HepG2 (cell line): Measurements from ENCODE around the gene SLC2A5.

ENCODE experiments used
- HNF4G ChIP-seq, 2 experiments: sonication (generic) in 1 of 2; formaldehyde crosslinking in 1 of 2; IDR thresholded peaks; 2 replicates each; pipeline versions ENCODE4 v1.4.0 to v1.6.1; 2011 to 2020; ENCODE audit warnings: borderline replicate concordance in 2 of 2, low read depth in 2 of 2, mild to moderate bottlenecking in 2 of 2, low read length in 1 of 2, missing genetic modification reagents in 1 of 2, moderate library complexity in 1 of 2
- MAFG ChIP-seq: sonication (generic); formaldehyde crosslinking; IDR thresholded peaks from 2 replicates; pipeline ENCODE4 v1.5.1; 2020; ENCODE audit warnings: mild to moderate bottlenecking, missing genetic modification reagents
- POLR2A ChIP-seq, 2 experiments: IDR thresholded peaks; 2 replicates each; pipeline ENCODE4 v1.6.1; 2011; ENCODE audit warnings: low read depth in 2 of 2, low read length in 2 of 2, mild to moderate bottlenecking in 1 of 2, moderate library complexity in 1 of 2; ENCODE audit not compliant: insufficient read depth in 1 of 2
- SP2 ChIP-seq: sonication (generic); formaldehyde crosslinking; IDR thresholded peaks from 2 replicates; pipeline ENCODE4 v1.5.1; 2020; ENCODE audit warnings: mild to moderate bottlenecking, missing genetic modification reagents
- ZNF34 ChIP-seq: sonication (generic); formaldehyde crosslinking; IDR thresholded peaks from 2 replicates; pipeline ENCODE4 v1.4.0; 2020; ENCODE audit warnings: mild to moderate bottlenecking, missing genetic modification reagents, borderline replicate concordance
- TF ChIP-seq, protein P1 (sequence below), 2 experiments: sonication (generic) in 1 of 2; formaldehyde crosslinking in 1 of 2; IDR thresholded peaks; 2 replicates each; pipeline versions ENCODE4 v1.5.1 to v1.6.1; 2011 to 2020; ENCODE audit warnings: borderline replicate concordance in 1 of 2, low read depth in 1 of 2, low read length in 1 of 2, mild to moderate bottlenecking in 1 of 2, missing genetic modification reagents in 1 of 2, moderate library complexity in 1 of 2
- TF ChIP-seq, protein P2 (sequence below): sonication (generic); formaldehyde crosslinking; IDR thresholded peaks from 2 replicates; pipeline ENCODE4 v1.8.0; 2022; ENCODE audit warnings: missing genetic modification reagents, mild to moderate bottlenecking, borderline replicate concordance

DNA sequence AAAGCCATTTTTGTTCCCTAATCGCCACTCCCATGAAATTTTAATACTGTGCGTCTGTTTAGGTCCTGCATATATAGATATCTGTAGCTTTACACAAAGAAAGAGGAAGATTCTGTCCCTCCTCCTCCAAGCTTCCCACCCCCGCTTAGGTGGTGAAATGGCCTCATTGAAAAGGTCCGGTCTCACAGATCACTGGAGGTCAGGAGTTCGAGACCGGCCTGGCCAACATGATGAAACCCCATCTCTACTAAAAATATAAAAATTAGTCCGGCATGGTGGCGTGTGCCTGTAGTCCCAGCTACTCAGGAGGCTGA, 64.1 kb downstream of the SLC2A5 start:
- TF ChIP-seq, protein P1, sequence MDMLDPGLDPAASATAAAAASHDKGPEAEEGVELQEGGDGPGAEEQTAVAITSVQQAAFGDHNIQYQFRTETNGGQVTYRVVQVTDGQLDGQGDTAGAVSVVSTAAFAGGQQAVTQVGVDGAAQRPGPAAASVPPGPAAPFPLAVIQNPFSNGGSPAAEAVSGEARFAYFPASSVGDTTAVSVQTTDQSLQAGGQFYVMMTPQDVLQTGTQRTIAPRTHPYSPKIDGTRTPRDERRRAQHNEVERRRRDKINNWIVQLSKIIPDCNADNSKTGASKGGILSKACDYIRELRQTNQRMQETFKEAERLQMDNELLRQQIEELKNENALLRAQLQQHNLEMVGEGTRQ (IDR thresholded peaks at IDR 0.05; ENCODE audit: low read depth, low read length) = no peak
- TF ChIP-seq, protein P1 (CRISPR knock-in tag; IDR thresholded peaks at IDR 0.05; ENCODE audit: borderline replicate concordance) = no peak
- TF ChIP-seq HNF4G (IDR thresholded peaks at IDR 0.05; ENCODE audit: borderline replicate concordance, low read depth, low read length) = no peak
- no peak for TF ChIP-seq HNF4G (CRISPR knock-in tag; IDR thresholded peaks at IDR 0.05; ENCODE audit: borderline replicate concordance, low read depth)
- no peak for TF ChIP-seq POLR2A (IDR thresholded peaks at IDR 0.05; ENCODE audit: insufficient read depth in 1 of 2, low read depth in 2 of 2, low read length in 2 of 2)
- TF ChIP-seq, protein P2, sequence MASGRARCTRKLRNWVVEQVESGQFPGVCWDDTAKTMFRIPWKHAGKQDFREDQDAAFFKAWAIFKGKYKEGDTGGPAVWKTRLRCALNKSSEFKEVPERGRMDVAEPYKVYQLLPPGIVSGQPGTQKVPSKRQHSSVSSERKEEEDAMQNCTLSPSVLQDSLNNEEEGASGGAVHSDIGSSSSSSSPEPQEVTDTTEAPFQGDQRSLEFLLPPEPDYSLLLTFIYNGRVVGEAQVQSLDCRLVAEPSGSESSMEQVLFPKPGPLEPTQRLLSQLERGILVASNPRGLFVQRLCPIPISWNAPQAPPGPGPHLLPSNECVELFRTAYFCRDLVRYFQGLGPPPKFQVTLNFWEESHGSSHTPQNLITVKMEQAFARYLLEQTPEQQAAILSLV (CRISPR knock-in tag) = no peak
- no peak for TF ChIP-seq MAFG (CRISPR knock-in tag)
- TF ChIP-seq SP2 (CRISPR knock-in tag) = no peak
- TF ChIP-seq ZNF34 (CRISPR knock-in tag) = no peak
